Pancreas (tissue), 10 donors: ENCODE measurements around the gene IRAG1. TPM values are rescaled to one million over a fixed set of nuclear protein-coding genes. Genes with fewer than 3 reads are reported as not detected.

Source experiments
- ATAC-seq, 4 donors: fragments of 200-7000 bp; cut with Tn5 transposase; one replicate each; pipeline versions ENCODE4 v1.8.0 to v1.9.1; 2020; ENCODE audit warnings: mild to moderate bottlenecking in 4 of 4, moderate library complexity in 4 of 4
- DNase-seq, 6 donors: peaks; one replicate each; pipeline ENCODE4 v3.0.0-alpha.2; 2020
- FAIRE-seq: peaks from 2 replicates; lab custom pipeline; 2012; peaks lifted over from hg19 to GRCh38; lab: Jason Lieb, UNC
- H3K27ac ChIP-seq, 4 donors: fragments of 200-600 bp; sonication (generic); 1 replicate in 3 of 4; 2 replicates in 1 of 4; pipeline versions ENCODE4 v1.5.0 to v1.8.0; 2020
- H3K27me3 ChIP-seq, 4 donors: fragments of 200-600 bp; one replicate each; pipeline ENCODE4 v1.8.0; 2021
- H3K36me3 ChIP-seq, 3 donors: fragments of 200-600 bp; sonication (generic) in 1 of 3; one replicate each; pipeline versions ENCODE4 v1.5.0 to v1.8.0; 2020 to 2021
- H3K4me1 ChIP-seq, 3 donors: fragments of 200-600 bp; one replicate each; pipeline ENCODE4 v1.8.0; 2021
- H3K4me3 ChIP-seq, 4 donors: fragments of 200-600 bp; sonication (generic) in 2 of 4; one replicate each; pipeline versions ENCODE4 v1.5.0 to v1.8.0; 2020 to 2021
- H3K9me3 ChIP-seq, 4 donors: fragments of 200-600 bp; one replicate each; pipeline ENCODE4 v1.8.0; 2021
- CTCF ChIP-seq, 4 donors: fragments of 200-600 bp; sonication (generic) in 3 of 4; IDR thresholded peaks; one replicate each; pipeline versions ENCODE4 v1.5.0 to v1.8.0; 2021; ENCODE audit warnings: antibody characterized with exemption in 4 of 4
- WGBS, 2 donors: extraction: QIAGEN DNeasy Blood & Tissue Kit; methylation state at CpG; one replicate each; pipeline ENCODE4 v1.1.7; 2013; 5-methylcytosine and 5-hydroxymethylcytosine counted together
- intact Hi-C, 3 donors: fragments of 100-400 bp; cut with DNase I; formaldehyde crosslinking; loops; one replicate each; pipeline versions ENCODE4 v1.11.1 to v1.14.2; 2022
- polyA plus RNA-seq, 2 donors: library from polyadenylated mRNA; stranded (reverse); fragments of 200-250 nt; gene quantifications; one replicate each; pipeline ENCODE4 v1.2.3, GENCODE V29; 2013
- total RNA-seq, 6 donors: library from RNA; stranded (reverse); fragmentation: NEBNext Ultra II Directional in 4 of 6; extraction: Animal tissue kit (Norgen Biotek cat#: 25700) in 4 of 6; gene quantifications; one replicate each; pipeline versions ENCODE4 v1.2.1 to v1.2.4, GENCODE V29; 2021 to 2023
- donor health status: healthy with polysubstance abuse.
- donor health status: DM: no; HTN: no; CAD: no; lungs with moderate emphysema.
- donor health status: DM: no; HTN: no; CAD: no.
- donor health status: control.
- donor health status: control.
- donor health status: Bipolar disorder and iron deficiency.
- donor health status: DM: yes; HTN: yes; CAD: no.
- donor health status: DM: no; HTN: no; CAD: no.
- donor health status: DM: no; HTN: no; CAD: no.
- donor health status: DM: yes; HTN: yes; CAD: no.

IRAG1 gene
- total and polyA plus RNA-seq, 8 donors = 0.59 to 5.7 (median 2.0) TPM

- ATAC-seq (no peak), FAIRE-seq (no peak), DNase-seq (no peak)
- Histone ChIP-seq H3K27ac (no peak overlapping the region), H3K4me1 (no peaks in the 10 kb centered on the region), H3K27me3 (no peaks in the 10 kb centered on the region), H3K36me3 (no peaks in the 10 kb centered on the region), H3K4me3 (no peak overlapping the region), H3K9me3 (no peaks in the 10 kb centered on the region)
- intact Hi-C loops = no loop called here
- no peak for TF ChIP-seq CTCF (IDR thresholded peaks at IDR 0.05)
- WGBS, 2 donors = 27 to 31% methylated on average over 3 of the region's 3 CpGs
Observed at GRCh38 chr11:10695833-10696232, 2.3 kb upstream of the IRAG1 start.

- FAIRE-seq = no peak
- WGBS, 2 donors = 73 to 76% methylated on average over 4 of the region's 4 CpGs
- Histone ChIP-seq H3K9me3 (no peaks in the 10 kb centered on the region), H3K4me1 (no peaks in the 10 kb centered on the region), H3K27me3 (no peaks in the 10 kb centered on the region), H3K4me3 (no peak overlapping the region), H3K27ac (no peak overlapping the region), H3K36me3 (no peaks in the 10 kb centered on the region)
- intact Hi-C loops = no loop called here
- DNase-seq = no peak
- no peak for ATAC-seq
- no peak for TF ChIP-seq CTCF (IDR thresholded peaks at IDR 0.05)
Observed at GRCh38 chr11:10694486-10695239, 1.1 kb upstream of the IRAG1 start.

- ATAC-seq = no peak
- H3K27ac ChIP-seq = no peak overlapping the region
- H3K36me3 ChIP-seq = no peaks in the 10 kb centered on the region
- no peaks in the 10 kb centered on the region for H3K27me3 ChIP-seq
- H3K9me3 ChIP-seq = no peaks in the 10 kb centered on the region
- DNase-seq = no peak
- peak overlapping the region in 1 of 4 donors; percentile 7 for H3K4me3 ChIP-seq
- 54 to 57% methylated on average over 7 of the region's 7 CpGs for WGBS, 2 donors
- intact Hi-C loops = no loop called here
- H3K4me1 ChIP-seq = no peaks in the 10 kb centered on the region
- no peak for TF ChIP-seq CTCF (IDR thresholded peaks at IDR 0.05)
- FAIRE-seq = no peak
Observed at GRCh38 chr11:10692531-10693115, 932 bp downstream of the IRAG1 start.

GRCh38 chr11:10688401-10688800 is 5.2 kb downstream of the IRAG1 start:
- WGBS, 2 donors = 90 to 93% methylated on average over 2 of the region's 2 CpGs
- Histone ChIP-seq H3K4me1 (no peaks in the 10 kb centered on the region), H3K36me3 (no peaks in the 10 kb centered on the region), H3K27ac (no peak overlapping the region), H3K4me3 (no peak overlapping the region), H3K27me3 (no peaks in the 10 kb centered on the region), H3K9me3 (no peaks in the 10 kb centered on the region)
- TF ChIP-seq CTCF (IDR thresholded peaks at IDR 0.05) = no peak
- intact Hi-C loops = no loop called here
- no peak for DNase-seq
- no peak for FAIRE-seq
- no peak for ATAC-seq

- 78 to 79% methylated on average over 1 of the region's 1 CpG for WGBS, 2 donors
- intact Hi-C loops = no loop called here
- FAIRE-seq = no peak
- no peaks in the 10 kb centered on the region for H3K36me3 ChIP-seq
- no peaks in the 10 kb centered on the region for H3K9me3 ChIP-seq
- H3K4me3 ChIP-seq = no peak overlapping the region
- no peak for ATAC-seq
- H3K27ac ChIP-seq = no peak overlapping the region
- H3K27me3 ChIP-seq = no peaks in the 10 kb centered on the region
- no peaks in the 10 kb centered on the region for H3K4me1 ChIP-seq
- DNase-seq = no peak
- no peak for TF ChIP-seq CTCF (IDR thresholded peaks at IDR 0.05)
Observed at GRCh38 chr11:10686311-10686710, 7.2 kb downstream of the IRAG1 start.
